Fibroblast of villous mesenchyme (primary cell): Measurements from ENCODE around the gene ALPG. TPM values are rescaled to one million over a fixed set of nuclear protein-coding genes. Genes with fewer than 3 reads are reported as not detected.
"Not testable (repeated sequence)": the region's sequence is repeated elsewhere in the genome, so short reads cannot be mapped to it uniquely, and the experiment has no call there.

ENCODE experiments used
- DNase-seq: peaks from one replicate; pipeline ENCODE4 v3.0.0-alpha.2; 2010; ENCODE audit warnings: low read depth
- H3K4me3 ChIP-seq: 2 replicates; pipeline ENCODE4 v1.5.1; 2011; ENCODE audit warnings: low read depth, mild to moderate bottlenecking, low read length
- total RNA-seq: library from RNA; depleted of rRNA; stranded (reverse); fragments of >200 nt; gene quantifications from 2 replicates; pipeline ENCODE4 v1.2.3, GENCODE V29; 2012
- TF ChIP-seq, protein P1 (sequence below): IDR thresholded peaks from 2 replicates; pipeline ENCODE4 v1.5.1; 2012; ENCODE audit warnings: low read depth, mild to moderate bottlenecking, low read length; ENCODE audit not compliant: insufficient read depth

The ALPG gene
- total RNA-seq, 1 donor, result not detected

DNA sequence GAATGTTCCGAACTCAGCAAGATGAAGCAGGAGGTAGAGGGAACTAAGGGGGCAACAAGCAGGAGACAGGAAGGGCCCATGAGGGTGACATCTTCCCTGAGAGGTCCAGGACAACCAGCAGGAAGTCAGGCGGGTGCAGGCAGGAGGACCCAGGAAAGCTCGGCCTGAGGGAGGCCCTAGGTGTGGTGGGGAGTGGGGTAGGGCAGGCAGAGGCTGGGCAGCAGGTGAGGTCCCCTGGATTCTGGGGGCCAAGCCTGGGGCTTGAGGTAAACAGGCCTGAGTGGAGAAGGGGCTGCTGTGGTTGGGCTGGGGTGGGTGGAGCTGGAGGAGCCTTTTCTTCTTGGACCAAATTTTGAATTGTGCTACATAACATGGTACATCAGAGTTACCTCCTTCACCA lies 4.1 kb upstream of the ALPG start:
- TF ChIP-seq, protein P1, sequence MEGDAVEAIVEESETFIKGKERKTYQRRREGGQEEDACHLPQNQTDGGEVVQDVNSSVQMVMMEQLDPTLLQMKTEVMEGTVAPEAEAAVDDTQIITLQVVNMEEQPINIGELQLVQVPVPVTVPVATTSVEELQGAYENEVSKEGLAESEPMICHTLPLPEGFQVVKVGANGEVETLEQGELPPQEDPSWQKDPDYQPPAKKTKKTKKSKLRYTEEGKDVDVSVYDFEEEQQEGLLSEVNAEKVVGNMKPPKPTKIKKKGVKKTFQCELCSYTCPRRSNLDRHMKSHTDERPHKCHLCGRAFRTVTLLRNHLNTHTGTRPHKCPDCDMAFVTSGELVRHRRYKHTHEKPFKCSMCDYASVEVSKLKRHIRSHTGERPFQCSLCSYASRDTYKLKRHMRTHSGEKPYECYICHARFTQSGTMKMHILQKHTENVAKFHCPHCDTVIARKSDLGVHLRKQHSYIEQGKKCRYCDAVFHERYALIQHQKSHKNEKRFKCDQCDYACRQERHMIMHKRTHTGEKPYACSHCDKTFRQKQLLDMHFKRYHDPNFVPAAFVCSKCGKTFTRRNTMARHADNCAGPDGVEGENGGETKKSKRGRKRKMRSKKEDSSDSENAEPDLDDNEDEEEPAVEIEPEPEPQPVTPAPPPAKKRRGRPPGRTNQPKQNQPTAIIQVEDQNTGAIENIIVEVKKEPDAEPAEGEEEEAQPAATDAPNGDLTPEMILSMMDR, result no peak
- no peak overlapping the region for H3K4me3 ChIP-seq
- DNase-seq, result no peak

DNA sequence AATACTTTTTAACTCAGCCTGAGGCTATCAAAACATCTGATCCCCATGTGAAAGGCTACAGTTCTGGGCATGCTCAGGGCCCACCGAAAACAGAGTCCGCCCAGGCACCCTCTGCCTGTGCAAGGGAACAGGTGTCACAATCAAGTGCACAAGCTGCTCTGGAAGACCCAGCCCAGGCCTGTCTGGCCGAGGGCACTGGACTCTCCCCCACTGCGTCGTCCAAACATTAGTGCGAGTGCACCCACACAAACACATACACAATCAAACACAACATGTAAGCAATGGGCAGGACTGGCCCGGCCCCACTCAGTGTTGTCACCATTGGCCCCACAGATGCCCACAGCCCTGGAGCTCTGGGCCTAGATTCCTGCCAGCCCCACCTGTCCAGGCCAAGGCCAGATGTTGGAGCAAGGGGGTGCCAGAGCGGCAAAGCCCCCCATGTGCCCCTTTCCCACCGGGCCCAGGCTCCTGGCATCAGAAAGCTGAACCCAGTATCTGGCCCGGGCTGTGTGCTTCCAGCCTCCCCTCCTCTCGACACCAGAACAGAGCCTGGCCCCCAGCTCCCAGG lies 617 bp upstream of the ALPG start:
- H3K4me3 ChIP-seq, result no peak overlapping the region
- DNase-seq, result no peak
- TF ChIP-seq, protein P1, result no peak

DNA sequence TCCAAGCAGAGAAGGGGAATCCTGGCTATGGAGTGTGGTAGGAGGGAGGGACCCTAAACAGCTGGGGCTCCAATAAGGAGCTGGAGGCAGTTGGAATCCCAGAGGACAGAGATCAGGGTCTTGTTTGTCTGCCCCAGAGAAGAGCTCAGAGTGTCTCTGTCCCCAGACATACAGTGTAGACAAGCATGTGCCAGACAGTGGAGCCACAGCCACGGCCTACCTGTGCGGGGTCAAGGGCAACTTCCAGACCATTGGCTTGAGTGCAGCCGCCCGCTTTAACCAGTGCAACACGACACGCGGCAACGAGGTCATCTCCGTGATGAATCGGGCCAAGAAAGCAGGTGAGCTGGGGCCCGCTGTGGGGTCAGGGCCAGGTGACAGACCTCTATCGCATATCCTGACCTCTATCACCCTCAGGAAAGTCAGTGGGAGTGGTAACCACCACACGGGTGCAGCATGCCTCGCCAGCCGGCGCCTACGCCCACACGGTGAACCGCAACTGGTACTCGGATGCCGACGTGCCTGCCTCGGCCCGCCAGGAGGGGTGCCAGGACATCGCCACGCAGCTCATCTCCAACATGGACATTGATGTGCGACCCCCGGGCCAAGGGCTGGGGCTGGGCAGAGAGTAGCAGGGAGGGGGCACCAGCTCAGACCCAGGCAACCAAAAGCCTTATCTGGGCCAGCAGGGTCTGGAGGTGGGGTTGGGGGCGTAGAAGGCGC lies 945 bp downstream of the ALPG start:
- H3K4me3 ChIP-seq, DNase-seq: not testable (repeated sequence)

DNA sequence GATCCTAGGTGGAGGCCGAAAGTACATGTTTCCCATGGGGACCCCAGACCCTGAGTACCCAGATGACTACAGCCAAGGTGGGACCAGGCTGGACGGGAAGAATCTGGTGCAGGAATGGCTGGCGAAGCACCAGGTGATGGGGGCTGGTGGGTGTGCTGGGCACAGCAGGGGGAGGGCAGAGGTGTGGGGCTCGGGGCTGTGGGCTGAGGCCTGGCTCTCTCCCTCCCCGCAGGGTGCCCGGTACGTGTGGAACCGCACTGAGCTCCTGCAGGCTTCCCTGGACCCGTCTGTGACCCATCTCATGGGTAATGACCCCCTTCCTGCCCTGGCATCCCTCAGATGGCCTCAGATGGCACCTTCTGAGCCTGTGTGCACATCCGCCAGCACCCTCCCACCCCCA lies 1.6 kb downstream of the ALPG start:
- H3K4me3 ChIP-seq, DNase-seq: not testable (repeated sequence)

DNA sequence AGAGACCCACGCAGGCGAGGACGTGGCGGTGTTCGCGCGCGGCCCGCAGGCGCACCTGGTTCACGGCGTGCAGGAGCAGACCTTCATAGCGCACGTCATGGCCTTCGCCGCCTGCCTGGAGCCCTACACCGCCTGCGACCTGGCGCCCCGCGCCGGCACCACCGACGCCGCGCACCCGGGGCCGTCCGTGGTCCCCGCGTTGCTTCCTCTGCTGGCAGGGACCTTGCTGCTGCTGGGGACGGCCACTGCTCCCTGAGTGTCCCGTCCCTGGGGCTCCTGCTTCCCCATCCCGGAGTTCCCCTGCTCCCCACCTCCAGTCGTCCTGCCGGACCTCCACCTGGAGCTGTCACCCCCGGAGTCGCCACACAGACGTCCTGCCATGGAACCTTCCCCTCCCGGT lies 3.0 kb downstream of the ALPG start:
- DNase-seq, H3K4me3 ChIP-seq: not testable (repeated sequence)

DNA sequence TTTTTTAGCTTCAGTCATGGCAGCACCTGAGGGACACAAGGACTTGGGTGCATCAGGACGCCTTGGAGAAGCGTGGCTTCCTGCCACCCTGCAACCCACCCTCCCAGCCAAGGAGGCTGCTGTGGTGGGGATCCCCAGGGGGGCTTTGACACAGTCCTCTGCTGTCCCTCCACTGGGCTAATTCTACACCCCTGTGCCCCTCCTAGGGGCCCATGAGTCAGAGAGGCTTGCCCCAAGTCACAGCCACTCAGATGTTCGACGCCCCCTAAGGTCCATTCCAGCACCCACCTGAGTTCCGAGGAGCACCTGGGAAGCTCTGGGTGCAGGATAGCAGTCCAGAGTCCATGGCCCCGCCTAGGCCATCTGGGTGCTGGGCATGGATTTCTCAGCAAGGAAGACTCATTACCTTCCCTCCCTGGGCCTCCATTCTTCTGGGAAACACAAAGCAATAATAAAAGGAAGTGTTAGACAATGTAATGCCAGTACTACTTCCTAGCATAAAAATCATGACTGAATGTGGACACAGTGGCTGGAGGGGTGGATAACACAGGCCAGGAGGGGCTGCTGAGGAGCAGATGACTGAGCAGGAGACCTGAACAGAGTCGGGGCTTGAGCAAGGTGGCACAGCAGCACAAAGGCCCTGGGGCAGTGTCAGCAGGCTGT lies 3.7 kb downstream of the ALPG start:
- TF ChIP-seq, protein P1, result no peak
- no peak for DNase-seq
- H3K4me3 ChIP-seq, result no peak overlapping the region

DNA sequence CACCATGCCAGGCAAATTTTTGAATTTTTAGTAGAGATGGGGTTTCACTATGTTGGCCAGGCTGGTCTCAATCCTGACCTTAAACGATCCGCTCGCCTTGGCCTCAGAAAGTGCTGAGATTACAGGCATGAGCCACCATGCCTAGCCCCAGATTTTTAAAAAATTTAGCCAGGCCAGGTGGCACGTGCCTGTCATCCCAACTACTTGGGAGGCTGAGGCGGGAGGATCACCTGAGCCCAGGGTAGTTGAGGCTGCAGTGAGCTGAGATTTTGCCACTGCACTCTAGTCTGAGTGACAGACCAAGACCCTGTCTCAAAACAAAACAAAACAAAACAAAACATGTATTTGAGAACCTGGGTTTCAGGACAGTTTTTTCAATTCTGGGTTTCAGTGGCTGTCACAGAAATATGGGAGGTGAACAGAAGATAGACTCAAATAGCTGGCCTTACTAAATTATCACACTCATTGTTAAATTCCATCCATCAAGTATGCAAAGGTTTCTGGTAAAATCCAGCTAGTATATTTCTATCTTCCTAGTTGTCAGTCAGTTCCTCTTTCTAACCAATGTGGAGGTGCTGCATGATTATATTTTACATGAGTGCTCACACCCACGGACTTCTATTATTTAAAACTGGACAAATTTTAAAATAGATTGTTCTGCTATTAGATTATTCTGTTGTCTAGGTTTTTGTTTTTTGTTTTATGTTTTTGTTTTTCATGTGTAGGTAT lies 5.4 kb downstream of the ALPG start:
- DNase-seq, result no peak
- TF ChIP-seq, protein P1, result no peak
- no peak overlapping the region for H3K4me3 ChIP-seq

DNA sequence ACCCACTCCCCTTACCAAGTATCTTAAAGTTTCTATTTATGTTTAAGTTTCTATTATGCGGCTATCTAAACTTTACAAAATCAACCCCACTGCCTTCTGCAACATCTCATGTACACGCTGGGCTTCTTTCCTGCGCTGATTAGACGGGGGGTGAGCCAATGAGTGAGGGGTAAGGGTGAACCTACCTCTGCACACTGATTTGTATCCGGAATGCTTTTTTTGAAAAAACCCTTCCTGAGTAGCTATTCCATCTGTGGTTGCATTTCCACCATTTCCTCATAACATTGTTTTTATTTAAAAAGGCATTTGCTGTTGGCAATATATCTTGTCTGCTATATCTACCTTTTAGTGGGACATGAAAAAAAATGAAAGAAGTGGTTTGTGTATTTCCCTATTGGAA lies 6.3 kb downstream of the ALPG start:
- TF ChIP-seq, protein P1, result no peak
- no peak overlapping the region for H3K4me3 ChIP-seq
- no peak for DNase-seq
